SK-N-MC (cell line): ENCODE measurements around the gene TNFRSF14.

Source experiments
- EZH2 ChIP-seq: fragments of 200-600 bp; sonication (generic); IDR thresholded peaks from one replicate; pipeline ENCODE4 v1.6.1; 2017; ENCODE audit warnings: antibody characterized with exemption
- FOXP2 ChIP-seq: optimal IDR thresholded peaks from 2 replicates; pipeline ENCODE3; 2011; ENCODE audit warnings: mild to moderate bottlenecking, moderate library complexity; ENCODE audit not compliant: insufficient read depth; ENCODE audit errors: extremely low read length, control extremely low read depth
- POLR2AphosphoS5 ChIP-seq: IDR thresholded peaks from 2 replicates; pipeline ENCODE4 v1.6.1; 2012; ENCODE audit warnings: mild to moderate bottlenecking, low read depth, low read length, borderline replicate concordance

- no peak for TF ChIP-seq EZH2
- no peak for TF ChIP-seq FOXP2
- no peak for TF ChIP-seq POLR2AphosphoS5
Measured at GRCh38 chr1:2609319-2610035, 53.3 kb downstream of the TNFRSF14 start.
